RWPE2 (cell line): ENCODE results near the gene ROBO1.

Experiments
- ATAC-seq: fragments of 200-7000 bp; cut with Tn5 transposase; 3 replicates; pipeline ENCODE4 v1.9.1; 2021; ENCODE audit warnings: low read depth
- DNase-seq: peaks from one replicate; pipeline ENCODE4 v3.0.0-alpha.2; 2020; ENCODE audit warnings: low spot score
- H3K27ac ChIP-seq: fragments of 450-650 bp; 2 replicates; pipeline ENCODE4 v1.5.1; 2017; ENCODE audit warnings: mild to moderate bottlenecking; ENCODE audit not compliant: poor library complexity, severe bottlenecking
- H3K27me3 ChIP-seq: fragments of 250-450 bp; sonication (Bioruptor Pico); 2 replicates; pipeline ENCODE4 v1.5.1; 2021; ENCODE audit warnings: mild to moderate bottlenecking, moderate library complexity; ENCODE audit not compliant: insufficient read depth, poor library complexity, severe bottlenecking
- H3K36me3 ChIP-seq: fragments of 250-450 bp; sonication (Bioruptor Pico); 2 replicates; pipeline ENCODE4 v1.5.1; 2020; ENCODE audit warnings: low read depth, mild to moderate bottlenecking, moderate library complexity
- H3K4me1 ChIP-seq: fragments of 250-450 bp; sonication (Bioruptor Pico); 2 replicates; pipeline ENCODE4 v1.5.1; 2021; ENCODE audit warnings: mild to moderate bottlenecking, moderate library complexity; ENCODE audit not compliant: insufficient read depth, poor library complexity, severe bottlenecking
- H3K4me3 ChIP-seq: fragments of 250-450 bp; sonication (Bioruptor Pico); 2 replicates; pipeline ENCODE4 v1.5.1; 2021; ENCODE audit warnings: mild to moderate bottlenecking, moderate library complexity; ENCODE audit not compliant: severe bottlenecking
- H3K9me3 ChIP-seq: fragments of 250-450 bp; sonication (Bioruptor Pico); 2 replicates; pipeline ENCODE4 v1.5.1; 2021; ENCODE audit warnings: mild to moderate bottlenecking, moderate library complexity; ENCODE audit not compliant: severe bottlenecking
- CTCF ChIP-seq: fragments of 450-650 bp; IDR thresholded peaks from one replicate; pipeline ENCODE4 v1.5.1; 2017; ENCODE audit warnings: mild to moderate bottlenecking, moderate library complexity; ENCODE audit not compliant: poor library complexity, severe bottlenecking

The ROBO1 gene

GRCh38 chr3:78764634-78765033, 1003.2 kb downstream of the ROBO1 start:
- H3K27ac ChIP-seq = no peak overlapping the region
- H3K4me3 ChIP-seq = no peak overlapping the region
- H3K9me3 ChIP-seq = no peaks in the 10 kb centered on the region
- H3K36me3 ChIP-seq = no peaks in the 10 kb centered on the region
- DNase-seq = no peak
- no peaks in the 10 kb centered on the region for H3K27me3 ChIP-seq
- TF ChIP-seq CTCF = no peak
- H3K4me1 ChIP-seq = no peaks in the 10 kb centered on the region
- no peak for ATAC-seq

- no peaks in the 10 kb centered on the region for H3K9me3 ChIP-seq
- DNase-seq (no peak), ATAC-seq (no peak)
- no peak for TF ChIP-seq CTCF
- H3K27ac ChIP-seq = no peak overlapping the region
- no peak overlapping the region for H3K4me3 ChIP-seq
- H3K4me1 ChIP-seq = no peaks in the 10 kb centered on the region
- no peaks in the 10 kb centered on the region for H3K36me3 ChIP-seq
- H3K27me3 ChIP-seq = no peaks in the 10 kb centered on the region
These were observed 1005.7 kb downstream of the ROBO1 start for GRCh38 chr3:78762121-78762520.

- no peak overlapping the region for H3K27ac ChIP-seq
- no peak for TF ChIP-seq CTCF
- no peaks in the 10 kb centered on the region for H3K9me3 ChIP-seq
- DNase-seq = no peak
- H3K4me3 ChIP-seq = no peak overlapping the region
- no peaks in the 10 kb centered on the region for H3K27me3 ChIP-seq
- no peak for ATAC-seq
- H3K4me1 ChIP-seq = no peaks in the 10 kb centered on the region
- no peaks in the 10 kb centered on the region for H3K36me3 ChIP-seq
These were observed 1006.7 kb downstream of the ROBO1 start for GRCh38 chr3:78761126-78761525.

- no peak for ATAC-seq
- no peak for DNase-seq
- TF ChIP-seq CTCF = no peak
- Histone ChIP-seq H3K27me3 (no peaks in the 10 kb centered on the region), H3K4me1 (peaks cover 12% of the 10 kb centered on the region), H3K27ac (no peak overlapping the region), H3K4me3 (no peak overlapping the region), H3K9me3 (no peaks in the 10 kb centered on the region), H3K36me3 (no peaks in the 10 kb centered on the region)
These were observed 1010.1 kb downstream of the ROBO1 start for GRCh38 chr3:78757731-78758130.

- DNase-seq (no peak), ATAC-seq (peak; percentile 82)
- Histone ChIP-seq H3K4me1 (peaks cover 20% of the 10 kb centered on the region), H3K9me3 (no peaks in the 10 kb centered on the region), H3K4me3 (no peak overlapping the region), H3K27ac (no peak overlapping the region), H3K36me3 (no peaks in the 10 kb centered on the region), H3K27me3 (no peaks in the 10 kb centered on the region)
- TF ChIP-seq CTCF = no peak
These were observed 1013.6 kb downstream of the ROBO1 start for GRCh38 chr3:78754066-78754743.
